Measurements from ENCODE around the gene ATG10.

DNA sequence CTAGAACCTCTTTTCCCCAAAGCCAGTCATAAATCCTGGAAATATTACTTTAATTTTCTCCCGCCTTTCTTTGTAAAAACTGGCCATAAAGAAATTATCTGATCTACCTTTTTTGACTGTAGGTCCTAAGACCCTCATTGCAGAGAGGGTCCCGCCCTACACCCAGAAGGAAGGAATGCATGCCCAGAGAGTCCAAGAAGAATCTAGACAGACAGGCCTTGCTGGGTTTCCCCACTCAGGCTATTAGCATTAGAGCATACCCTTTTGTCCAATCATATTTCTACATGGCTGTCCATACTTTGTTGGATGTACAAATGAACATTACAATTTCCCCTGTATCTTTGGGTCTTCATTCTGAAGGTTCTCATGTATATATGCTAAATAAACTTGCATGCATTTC lies 1.9 kb upstream of the ATG10 start:
- TF ChIP-seq, protein P1, sequence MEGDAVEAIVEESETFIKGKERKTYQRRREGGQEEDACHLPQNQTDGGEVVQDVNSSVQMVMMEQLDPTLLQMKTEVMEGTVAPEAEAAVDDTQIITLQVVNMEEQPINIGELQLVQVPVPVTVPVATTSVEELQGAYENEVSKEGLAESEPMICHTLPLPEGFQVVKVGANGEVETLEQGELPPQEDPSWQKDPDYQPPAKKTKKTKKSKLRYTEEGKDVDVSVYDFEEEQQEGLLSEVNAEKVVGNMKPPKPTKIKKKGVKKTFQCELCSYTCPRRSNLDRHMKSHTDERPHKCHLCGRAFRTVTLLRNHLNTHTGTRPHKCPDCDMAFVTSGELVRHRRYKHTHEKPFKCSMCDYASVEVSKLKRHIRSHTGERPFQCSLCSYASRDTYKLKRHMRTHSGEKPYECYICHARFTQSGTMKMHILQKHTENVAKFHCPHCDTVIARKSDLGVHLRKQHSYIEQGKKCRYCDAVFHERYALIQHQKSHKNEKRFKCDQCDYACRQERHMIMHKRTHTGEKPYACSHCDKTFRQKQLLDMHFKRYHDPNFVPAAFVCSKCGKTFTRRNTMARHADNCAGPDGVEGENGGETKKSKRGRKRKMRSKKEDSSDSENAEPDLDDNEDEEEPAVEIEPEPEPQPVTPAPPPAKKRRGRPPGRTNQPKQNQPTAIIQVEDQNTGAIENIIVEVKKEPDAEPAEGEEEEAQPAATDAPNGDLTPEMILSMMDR (conservative IDR thresholded peaks at IDR 0.05; ENCODE audit: low read depth in 2 of 2) = no peak
- no peak for TF ChIP-seq POLR2AphosphoS5 (IDR thresholded peaks at IDR 0.05; ENCODE audit: low read depth)
- TF ChIP-seq, protein P2, sequence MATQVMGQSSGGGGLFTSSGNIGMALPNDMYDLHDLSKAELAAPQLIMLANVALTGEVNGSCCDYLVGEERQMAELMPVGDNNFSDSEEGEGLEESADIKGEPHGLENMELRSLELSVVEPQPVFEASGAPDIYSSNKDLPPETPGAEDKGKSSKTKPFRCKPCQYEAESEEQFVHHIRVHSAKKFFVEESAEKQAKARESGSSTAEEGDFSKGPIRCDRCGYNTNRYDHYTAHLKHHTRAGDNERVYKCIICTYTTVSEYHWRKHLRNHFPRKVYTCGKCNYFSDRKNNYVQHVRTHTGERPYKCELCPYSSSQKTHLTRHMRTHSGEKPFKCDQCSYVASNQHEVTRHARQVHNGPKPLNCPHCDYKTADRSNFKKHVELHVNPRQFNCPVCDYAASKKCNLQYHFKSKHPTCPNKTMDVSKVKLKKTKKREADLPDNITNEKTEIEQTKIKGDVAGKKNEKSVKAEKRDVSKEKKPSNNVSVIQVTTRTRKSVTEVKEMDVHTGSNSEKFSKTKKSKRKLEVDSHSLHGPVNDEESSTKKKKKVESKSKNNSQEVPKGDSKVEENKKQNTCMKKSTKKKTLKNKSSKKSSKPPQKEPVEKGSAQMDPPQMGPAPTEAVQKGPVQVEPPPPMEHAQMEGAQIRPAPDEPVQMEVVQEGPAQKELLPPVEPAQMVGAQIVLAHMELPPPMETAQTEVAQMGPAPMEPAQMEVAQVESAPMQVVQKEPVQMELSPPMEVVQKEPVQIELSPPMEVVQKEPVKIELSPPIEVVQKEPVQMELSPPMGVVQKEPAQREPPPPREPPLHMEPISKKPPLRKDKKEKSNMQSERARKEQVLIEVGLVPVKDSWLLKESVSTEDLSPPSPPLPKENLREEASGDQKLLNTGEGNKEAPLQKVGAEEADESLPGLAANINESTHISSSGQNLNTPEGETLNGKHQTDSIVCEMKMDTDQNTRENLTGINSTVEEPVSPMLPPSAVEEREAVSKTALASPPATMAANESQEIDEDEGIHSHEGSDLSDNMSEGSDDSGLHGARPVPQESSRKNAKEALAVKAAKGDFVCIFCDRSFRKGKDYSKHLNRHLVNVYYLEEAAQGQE (IDR thresholded peaks at IDR 0.05; ENCODE audit: unreplicated experiment) = no peak
- no peak for TF ChIP-seq EZH2phosphoT487 (IDR thresholded peaks at IDR 0.05; ENCODE audit: unreplicated experiment)
- no peak for TF ChIP-seq EZH2 (IDR thresholded peaks at IDR 0.05; ENCODE audit: low read depth, unreplicated experiment)
- TF ChIP-seq STAT1 (IDR thresholded peaks at IDR 0.05; ENCODE audit: unreplicated experiment) = no peak
- TF ChIP-seq JUNB (IDR thresholded peaks at IDR 0.05; ENCODE audit: unreplicated experiment) = no peak
- no peak for TF ChIP-seq CREB1 (CRISPR knock-in tag; IDR thresholded peaks at IDR 0.05; ENCODE audit: low read depth)
- no peak for TF ChIP-seq NANOG (IDR thresholded peaks at IDR 0.05; ENCODE audit: borderline replicate concordance)
- no peak for TF ChIP-seq ZNF331 (CRISPR knock-in tag; IDR thresholded peaks at IDR 0.05; ENCODE audit: low read depth)
- TF ChIP-seq, protein P3, sequence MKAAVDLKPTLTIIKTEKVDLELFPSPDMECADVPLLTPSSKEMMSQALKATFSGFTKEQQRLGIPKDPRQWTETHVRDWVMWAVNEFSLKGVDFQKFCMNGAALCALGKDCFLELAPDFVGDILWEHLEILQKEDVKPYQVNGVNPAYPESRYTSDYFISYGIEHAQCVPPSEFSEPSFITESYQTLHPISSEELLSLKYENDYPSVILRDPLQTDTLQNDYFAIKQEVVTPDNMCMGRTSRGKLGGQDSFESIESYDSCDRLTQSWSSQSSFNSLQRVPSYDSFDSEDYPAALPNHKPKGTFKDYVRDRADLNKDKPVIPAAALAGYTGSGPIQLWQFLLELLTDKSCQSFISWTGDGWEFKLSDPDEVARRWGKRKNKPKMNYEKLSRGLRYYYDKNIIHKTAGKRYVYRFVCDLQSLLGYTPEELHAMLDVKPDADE (IDR thresholded peaks at IDR 0.05) = no peak
- TF ChIP-seq, protein P4, sequence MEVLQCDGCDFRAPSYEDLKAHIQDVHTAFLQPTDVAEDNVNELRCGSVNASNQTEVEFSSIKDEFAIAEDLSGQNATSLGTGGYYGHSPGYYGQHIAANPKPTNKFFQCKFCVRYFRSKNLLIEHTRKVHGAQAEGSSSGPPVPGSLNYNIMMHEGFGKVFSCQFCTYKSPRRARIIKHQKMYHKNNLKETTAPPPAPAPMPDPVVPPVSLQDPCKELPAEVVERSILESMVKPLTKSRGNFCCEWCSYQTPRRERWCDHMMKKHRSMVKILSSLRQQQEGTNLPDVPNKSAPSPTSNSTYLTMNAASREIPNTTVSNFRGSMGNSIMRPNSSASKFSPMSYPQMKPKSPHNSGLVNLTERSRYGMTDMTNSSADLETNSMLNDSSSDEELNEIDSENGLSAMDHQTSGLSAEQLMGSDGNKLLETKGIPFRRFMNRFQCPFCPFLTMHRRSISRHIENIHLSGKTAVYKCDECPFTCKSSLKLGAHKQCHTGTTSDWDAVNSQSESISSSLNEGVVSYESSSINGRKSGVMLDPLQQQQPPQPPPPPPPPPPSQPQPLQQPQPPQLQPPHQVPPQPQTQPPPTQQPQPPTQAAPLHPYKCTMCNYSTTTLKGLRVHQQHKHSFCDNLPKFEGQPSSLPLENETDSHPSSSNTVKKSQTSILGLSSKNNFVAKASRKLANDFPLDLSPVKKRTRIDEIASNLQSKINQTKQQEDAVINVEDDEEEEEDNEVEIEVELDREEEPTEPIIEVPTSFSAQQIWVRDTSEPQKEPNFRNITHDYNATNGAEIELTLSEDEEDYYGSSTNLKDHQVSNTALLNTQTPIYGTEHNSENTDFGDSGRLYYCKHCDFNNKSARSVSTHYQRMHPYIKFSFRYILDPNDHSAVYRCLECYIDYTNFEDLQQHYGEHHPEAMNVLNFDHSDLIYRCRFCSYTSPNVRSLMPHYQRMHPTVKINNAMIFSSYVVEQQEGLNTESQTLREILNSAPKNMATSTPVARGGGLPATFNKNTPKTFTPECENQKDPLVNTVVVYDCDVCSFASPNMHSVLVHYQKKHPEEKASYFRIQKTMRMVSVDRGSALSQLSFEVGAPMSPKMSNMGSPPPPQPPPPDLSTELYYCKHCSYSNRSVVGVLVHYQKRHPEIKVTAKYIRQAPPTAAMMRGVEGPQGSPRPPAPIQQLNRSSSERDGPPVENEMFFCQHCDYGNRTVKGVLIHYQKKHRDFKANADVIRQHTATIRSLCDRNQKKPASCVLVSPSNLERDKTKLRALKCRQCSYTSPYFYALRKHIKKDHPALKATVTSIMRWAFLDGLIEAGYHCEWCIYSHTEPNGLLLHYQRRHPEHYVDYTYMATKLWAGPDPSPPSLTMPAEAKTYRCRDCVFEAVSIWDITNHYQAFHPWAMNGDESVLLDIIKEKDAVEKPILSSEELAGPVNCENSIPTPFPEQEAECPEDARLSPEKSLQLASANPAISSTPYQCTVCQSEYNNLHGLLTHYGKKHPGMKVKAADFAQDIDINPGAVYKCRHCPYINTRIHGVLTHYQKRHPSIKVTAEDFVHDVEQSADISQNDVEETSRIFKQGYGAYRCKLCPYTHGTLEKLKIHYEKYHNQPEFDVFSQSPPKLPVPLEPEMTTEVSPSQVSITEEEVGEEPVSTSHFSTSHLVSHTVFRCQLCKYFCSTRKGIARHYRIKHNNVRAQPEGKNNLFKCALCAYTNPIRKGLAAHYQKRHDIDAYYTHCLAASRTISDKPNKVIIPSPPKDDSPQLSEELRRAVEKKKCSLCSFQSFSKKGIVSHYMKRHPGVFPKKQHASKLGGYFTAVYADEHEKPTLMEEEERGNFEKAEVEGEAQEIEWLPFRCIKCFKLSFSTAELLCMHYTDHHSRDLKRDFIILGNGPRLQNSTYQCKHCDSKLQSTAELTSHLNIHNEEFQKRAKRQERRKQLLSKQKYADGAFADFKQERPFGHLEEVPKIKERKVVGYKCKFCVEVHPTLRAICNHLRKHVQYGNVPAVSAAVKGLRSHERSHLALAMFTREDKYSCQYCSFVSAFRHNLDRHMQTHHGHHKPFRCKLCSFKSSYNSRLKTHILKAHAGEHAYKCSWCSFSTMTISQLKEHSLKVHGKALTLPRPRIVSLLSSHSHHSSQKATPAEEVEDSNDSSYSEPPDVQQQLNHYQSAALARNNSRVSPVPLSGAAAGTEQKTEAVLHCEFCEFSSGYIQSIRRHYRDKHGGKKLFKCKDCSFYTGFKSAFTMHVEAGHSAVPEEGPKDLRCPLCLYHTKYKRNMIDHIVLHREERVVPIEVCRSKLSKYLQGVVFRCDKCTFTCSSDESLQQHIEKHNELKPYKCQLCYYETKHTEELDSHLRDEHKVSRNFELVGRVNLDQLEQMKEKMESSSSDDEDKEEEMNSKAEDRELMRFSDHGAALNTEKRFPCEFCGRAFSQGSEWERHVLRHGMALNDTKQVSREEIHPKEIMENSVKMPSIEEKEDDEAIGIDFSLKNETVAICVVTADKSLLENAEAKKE (CRISPR knock-in tag; IDR thresholded peaks at IDR 0.05) = no peak
